ENCODE results near the gene ERMARD. TPM values are rescaled to one million over a fixed set of nuclear protein-coding genes. Genes with fewer than 3 reads are reported as not detected.

ERMARD gene
- total RNA-seq, 1 experiment from 2014 or later: 17.7 TPM

DNA sequence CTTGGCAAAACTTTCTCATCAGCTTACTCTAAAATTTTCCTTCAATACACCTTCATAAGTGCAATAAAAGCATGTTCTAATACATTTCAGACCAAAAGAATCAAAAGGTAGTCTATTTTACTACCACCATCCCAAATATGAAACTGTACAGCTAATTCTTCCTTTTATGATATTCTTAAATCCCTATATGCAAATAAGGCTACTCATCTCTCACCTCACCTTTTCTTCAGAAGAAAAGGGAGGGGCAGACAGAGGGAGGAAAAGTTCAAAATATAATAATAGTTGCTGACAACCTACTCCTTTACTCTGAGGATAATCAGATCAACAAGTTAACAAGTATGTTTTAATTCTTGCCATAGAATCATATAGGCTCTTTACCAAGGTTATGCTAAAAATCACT is 42.1 kb upstream of the ERMARD start:
- no peaks in the 10 kb centered on the region for H3K27me3 Mint-ChIP-seq (ENCODE audit: low read depth)
- TF ChIP-seq, protein P1, sequence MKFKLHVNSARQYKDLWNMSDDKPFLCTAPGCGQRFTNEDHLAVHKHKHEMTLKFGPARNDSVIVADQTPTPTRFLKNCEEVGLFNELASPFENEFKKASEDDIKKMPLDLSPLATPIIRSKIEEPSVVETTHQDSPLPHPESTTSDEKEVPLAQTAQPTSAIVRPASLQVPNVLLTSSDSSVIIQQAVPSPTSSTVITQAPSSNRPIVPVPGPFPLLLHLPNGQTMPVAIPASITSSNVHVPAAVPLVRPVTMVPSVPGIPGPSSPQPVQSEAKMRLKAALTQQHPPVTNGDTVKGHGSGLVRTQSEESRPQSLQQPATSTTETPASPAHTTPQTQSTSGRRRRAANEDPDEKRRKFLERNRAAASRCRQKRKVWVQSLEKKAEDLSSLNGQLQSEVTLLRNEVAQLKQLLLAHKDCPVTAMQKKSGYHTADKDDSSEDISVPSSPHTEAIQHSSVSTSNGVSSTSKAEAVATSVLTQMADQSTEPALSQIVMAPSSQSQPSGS (CRISPR knock-in tag; IDR thresholded peaks at IDR 0.05; ENCODE audit: borderline replicate concordance, low read depth): no peak
- TF ChIP-seq, protein P2, sequence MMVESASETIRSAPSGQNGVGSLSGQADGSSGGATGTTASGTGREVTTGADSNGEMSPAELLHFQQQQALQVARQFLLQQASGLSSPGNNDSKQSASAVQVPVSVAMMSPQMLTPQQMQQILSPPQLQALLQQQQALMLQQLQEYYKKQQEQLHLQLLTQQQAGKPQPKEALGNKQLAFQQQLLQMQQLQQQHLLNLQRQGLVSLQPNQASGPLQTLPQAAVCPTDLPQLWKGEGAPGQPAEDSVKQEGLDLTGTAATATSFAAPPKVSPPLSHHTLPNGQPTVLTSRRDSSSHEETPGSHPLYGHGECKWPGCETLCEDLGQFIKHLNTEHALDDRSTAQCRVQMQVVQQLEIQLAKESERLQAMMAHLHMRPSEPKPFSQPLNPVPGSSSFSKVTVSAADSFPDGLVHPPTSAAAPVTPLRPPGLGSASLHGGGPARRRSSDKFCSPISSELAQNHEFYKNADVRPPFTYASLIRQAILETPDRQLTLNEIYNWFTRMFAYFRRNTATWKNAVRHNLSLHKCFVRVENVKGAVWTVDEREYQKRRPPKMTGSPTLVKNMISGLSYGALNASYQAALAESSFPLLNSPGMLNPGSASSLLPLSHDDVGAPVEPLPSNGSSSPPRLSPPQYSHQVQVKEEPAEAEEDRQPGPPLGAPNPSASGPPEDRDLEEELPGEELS (CRISPR knock-in tag; IDR thresholded peaks at IDR 0.05): no peak
- TF ChIP-seq GRHL2 (CRISPR knock-in tag; IDR thresholded peaks at IDR 0.05; ENCODE audit: insufficient replicate concordance, severe bottlenecking): no peak
- TF ChIP-seq, protein P3, sequence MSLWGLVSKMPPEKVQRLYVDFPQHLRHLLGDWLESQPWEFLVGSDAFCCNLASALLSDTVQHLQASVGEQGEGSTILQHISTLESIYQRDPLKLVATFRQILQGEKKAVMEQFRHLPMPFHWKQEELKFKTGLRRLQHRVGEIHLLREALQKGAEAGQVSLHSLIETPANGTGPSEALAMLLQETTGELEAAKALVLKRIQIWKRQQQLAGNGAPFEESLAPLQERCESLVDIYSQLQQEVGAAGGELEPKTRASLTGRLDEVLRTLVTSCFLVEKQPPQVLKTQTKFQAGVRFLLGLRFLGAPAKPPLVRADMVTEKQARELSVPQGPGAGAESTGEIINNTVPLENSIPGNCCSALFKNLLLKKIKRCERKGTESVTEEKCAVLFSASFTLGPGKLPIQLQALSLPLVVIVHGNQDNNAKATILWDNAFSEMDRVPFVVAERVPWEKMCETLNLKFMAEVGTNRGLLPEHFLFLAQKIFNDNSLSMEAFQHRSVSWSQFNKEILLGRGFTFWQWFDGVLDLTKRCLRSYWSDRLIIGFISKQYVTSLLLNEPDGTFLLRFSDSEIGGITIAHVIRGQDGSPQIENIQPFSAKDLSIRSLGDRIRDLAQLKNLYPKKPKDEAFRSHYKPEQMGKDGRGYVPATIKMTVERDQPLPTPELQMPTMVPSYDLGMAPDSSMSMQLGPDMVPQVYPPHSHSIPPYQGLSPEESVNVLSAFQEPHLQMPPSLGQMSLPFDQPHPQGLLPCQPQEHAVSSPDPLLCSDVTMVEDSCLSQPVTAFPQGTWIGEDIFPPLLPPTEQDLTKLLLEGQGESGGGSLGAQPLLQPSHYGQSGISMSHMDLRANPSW (CRISPR knock-in tag; conservative IDR thresholded peaks at IDR 0.05; ENCODE audit: low read depth): no peak
- TF ChIP-seq TEAD1 (CRISPR knock-in tag; IDR thresholded peaks at IDR 0.05): no peak
- TF ChIP-seq, protein P4, sequence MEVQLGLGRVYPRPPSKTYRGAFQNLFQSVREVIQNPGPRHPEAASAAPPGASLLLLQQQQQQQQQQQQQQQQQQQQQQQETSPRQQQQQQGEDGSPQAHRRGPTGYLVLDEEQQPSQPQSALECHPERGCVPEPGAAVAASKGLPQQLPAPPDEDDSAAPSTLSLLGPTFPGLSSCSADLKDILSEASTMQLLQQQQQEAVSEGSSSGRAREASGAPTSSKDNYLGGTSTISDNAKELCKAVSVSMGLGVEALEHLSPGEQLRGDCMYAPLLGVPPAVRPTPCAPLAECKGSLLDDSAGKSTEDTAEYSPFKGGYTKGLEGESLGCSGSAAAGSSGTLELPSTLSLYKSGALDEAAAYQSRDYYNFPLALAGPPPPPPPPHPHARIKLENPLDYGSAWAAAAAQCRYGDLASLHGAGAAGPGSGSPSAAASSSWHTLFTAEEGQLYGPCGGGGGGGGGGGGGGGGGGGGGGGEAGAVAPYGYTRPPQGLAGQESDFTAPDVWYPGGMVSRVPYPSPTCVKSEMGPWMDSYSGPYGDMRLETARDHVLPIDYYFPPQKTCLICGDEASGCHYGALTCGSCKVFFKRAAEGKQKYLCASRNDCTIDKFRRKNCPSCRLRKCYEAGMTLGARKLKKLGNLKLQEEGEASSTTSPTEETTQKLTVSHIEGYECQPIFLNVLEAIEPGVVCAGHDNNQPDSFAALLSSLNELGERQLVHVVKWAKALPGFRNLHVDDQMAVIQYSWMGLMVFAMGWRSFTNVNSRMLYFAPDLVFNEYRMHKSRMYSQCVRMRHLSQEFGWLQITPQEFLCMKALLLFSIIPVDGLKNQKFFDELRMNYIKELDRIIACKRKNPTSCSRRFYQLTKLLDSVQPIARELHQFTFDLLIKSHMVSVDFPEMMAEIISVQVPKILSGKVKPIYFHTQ (CRISPR knock-in tag; IDR thresholded peaks at IDR 0.05): no peak
- no peak for TF ChIP-seq ZBTB21 (CRISPR knock-in tag; IDR thresholded peaks at IDR 0.05; ENCODE audit: borderline replicate concordance)
- no peak for TF ChIP-seq ZNF671 (CRISPR knock-in tag; IDR thresholded peaks at IDR 0.05)
- no peak for TF ChIP-seq FOXJ3 (CRISPR knock-in tag; IDR thresholded peaks at IDR 0.05; ENCODE audit: borderline replicate concordance)
- no peak for TF ChIP-seq HMGA2 (CRISPR knock-in tag; IDR thresholded peaks at IDR 0.05)
- TF ChIP-seq IRF2 (CRISPR knock-in tag; IDR thresholded peaks at IDR 0.05; ENCODE audit: borderline replicate concordance, low read depth): no peak
- no peak for TF ChIP-seq NR2C2 (CRISPR knock-in tag; IDR thresholded peaks at IDR 0.05)
- TF ChIP-seq NFATC4 (CRISPR knock-in tag; IDR thresholded peaks at IDR 0.05): no peak
- TF ChIP-seq MYBL2 (CRISPR knock-in tag; IDR thresholded peaks at IDR 0.05): no peak
- TF ChIP-seq, protein P5, sequence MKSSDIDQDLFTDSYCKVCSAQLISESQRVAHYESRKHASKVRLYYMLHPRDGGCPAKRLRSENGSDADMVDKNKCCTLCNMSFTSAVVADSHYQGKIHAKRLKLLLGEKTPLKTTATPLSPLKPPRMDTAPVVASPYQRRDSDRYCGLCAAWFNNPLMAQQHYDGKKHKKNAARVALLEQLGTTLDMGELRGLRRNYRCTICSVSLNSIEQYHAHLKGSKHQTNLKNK (CRISPR knock-in tag; IDR thresholded peaks at IDR 0.05): no peak
- H3K4me3 Mint-ChIP-seq: no peak overlapping the region
- no peaks in the 10 kb centered on the region for H3K9me3 Mint-ChIP-seq
- ATAC-seq (no peak), DNase-seq (ENCODE audit: low spot score) (no peak)
- ChIA-PET CTCF (no interaction called here), POLR2A (no interaction called here)
- no peak overlapping the region for H3K27ac Mint-ChIP-seq
- H3K4me1 Mint-ChIP-seq: peaks cover 4% of the 10 kb centered on the region
- H3K36me3 Mint-ChIP-seq: peaks cover 31% of the 10 kb centered on the region

DNA sequence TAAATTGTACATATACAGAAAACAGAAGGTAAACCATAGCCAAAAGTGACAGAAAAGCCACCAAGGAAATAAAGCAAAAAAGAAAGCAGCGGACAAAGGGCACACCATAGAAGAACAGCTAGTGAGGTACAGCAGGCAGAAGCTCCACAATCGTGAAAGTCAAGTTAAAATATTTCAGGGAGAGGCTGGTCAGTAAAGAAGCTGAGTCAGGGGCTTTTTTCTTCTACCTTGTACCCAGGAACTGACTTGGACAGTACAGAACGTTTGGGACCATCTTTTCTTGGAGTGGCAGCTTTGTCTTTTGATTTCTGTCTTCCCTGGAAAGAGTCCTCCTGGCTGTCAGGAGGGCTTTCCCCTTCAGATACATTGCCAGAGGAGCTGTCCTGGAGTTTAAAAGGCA is 41.4 kb upstream of the ERMARD start:
- CTCF ChIA-PET: no interaction called here
- Mint-ChIP-seq H3K36me3 (peaks cover 35% of the 10 kb centered on the region), H3K27me3 (ENCODE audit: low read depth) (no peaks in the 10 kb centered on the region), H3K9me3 (no peaks in the 10 kb centered on the region), H3K27ac (no peak overlapping the region), H3K4me3 (no peak overlapping the region), H3K4me1 (0 out of 2 replicates have a peak, but pooled peaks cover 1% of the 10 kb centered on the region)
- ATAC-seq: no peak
- POLR2A ChIA-PET: no interaction called here
- no peak for DNase-seq (ENCODE audit: low spot score)
- TF ChIP-seq GTF2I (CRISPR knock-in tag; conservative IDR thresholded peaks at IDR 0.05) (no peak), ZNF396 (CRISPR knock-in tag; IDR thresholded peaks at IDR 0.05; ENCODE audit: borderline replicate concordance) (no peak), SP1 (CRISPR knock-in tag; conservative IDR thresholded peaks at IDR 0.05) (no peak), ZBTB21 (CRISPR knock-in tag; IDR thresholded peaks at IDR 0.05; ENCODE audit: borderline replicate concordance) (no peak), GABPB1 (CRISPR knock-in tag; IDR thresholded peaks at IDR 0.05) (no peak), JAZF1 (CRISPR knock-in tag; IDR thresholded peaks at IDR 0.05) (no peak), TP53 (CRISPR knock-in tag; IDR thresholded peaks at IDR 0.05) (no peak)
- TF ChIP-seq, protein P6, sequence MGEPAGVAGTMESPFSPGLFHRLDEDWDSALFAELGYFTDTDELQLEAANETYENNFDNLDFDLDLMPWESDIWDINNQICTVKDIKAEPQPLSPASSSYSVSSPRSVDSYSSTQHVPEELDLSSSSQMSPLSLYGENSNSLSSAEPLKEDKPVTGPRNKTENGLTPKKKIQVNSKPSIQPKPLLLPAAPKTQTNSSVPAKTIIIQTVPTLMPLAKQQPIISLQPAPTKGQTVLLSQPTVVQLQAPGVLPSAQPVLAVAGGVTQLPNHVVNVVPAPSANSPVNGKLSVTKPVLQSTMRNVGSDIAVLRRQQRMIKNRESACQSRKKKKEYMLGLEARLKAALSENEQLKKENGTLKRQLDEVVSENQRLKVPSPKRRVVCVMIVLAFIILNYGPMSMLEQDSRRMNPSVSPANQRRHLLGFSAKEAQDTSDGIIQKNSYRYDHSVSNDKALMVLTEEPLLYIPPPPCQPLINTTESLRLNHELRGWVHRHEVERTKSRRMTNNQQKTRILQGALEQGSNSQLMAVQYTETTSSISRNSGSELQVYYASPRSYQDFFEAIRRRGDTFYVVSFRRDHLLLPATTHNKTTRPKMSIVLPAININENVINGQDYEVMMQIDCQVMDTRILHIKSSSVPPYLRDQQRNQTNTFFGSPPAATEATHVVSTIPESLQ (CRISPR knock-in tag; IDR thresholded peaks at IDR 0.05): no peak
- TF ChIP-seq, protein P7, sequence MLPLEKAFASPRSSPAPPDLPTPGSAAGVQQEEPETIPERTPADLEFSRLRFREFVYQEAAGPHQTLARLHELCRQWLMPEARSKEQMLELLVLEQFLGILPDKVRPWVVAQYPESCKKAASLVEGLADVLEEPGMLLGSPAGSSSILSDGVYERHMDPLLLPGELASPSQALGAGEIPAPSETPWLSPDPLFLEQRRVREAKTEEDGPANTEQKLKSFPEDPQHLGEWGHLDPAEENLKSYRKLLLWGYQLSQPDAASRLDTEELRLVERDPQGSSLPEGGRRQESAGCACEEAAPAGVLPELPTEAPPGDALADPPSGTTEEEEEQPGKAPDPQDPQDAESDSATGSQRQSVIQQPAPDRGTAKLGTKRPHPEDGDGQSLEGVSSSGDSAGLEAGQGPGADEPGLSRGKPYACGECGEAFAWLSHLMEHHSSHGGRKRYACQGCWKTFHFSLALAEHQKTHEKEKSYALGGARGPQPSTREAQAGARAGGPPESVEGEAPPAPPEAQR (CRISPR knock-in tag; IDR thresholded peaks at IDR 0.05): no peak

Measured in WTC11 (cell line).